ENCODE data around the gene HSP90AB1. TPM values are rescaled to one million over a fixed set of nuclear protein-coding genes. Genes with fewer than 3 reads are reported as not detected.
A peak's percentile ranks its signal among the peaks of the same experiment; 100 is the strongest.

The HSP90AB1 gene
- polyA plus RNA-seq, 1 of the 3 experiments (the other 2 are of a cell fraction) = 843 TPM

- TF ChIP-seq RXRA (IDR thresholded peaks at IDR 0.05; ENCODE audit: borderline replicate concordance, low read depth) (no peak), RAD21 (IDR thresholded peaks at IDR 0.05; ENCODE audit: low read length) (no peak), ZBTB33 (IDR thresholded peaks at IDR 0.05; ENCODE audit: borderline replicate concordance, low read depth) (no peak), CTCF (IDR thresholded peaks at IDR 0.05) (no peak), POLR2AphosphoS5 (IDR thresholded peaks at IDR 0.05; ENCODE audit: low read depth, low read length) (no peak), RFX5 (IDR thresholded peaks at IDR 0.05; ENCODE audit: low read length) (no peak), MXI1 (IDR thresholded peaks at IDR 0.05; ENCODE audit: low read depth, low read length) (no peak), MAX (IDR thresholded peaks at IDR 0.05; ENCODE audit: low read depth) (no peak), TCF12 (IDR thresholded peaks at IDR 0.05) (no peak), SMC3 (IDR thresholded peaks at IDR 0.05; ENCODE audit: low read depth, low read length) (no peak), RCOR1 (IDR thresholded peaks at IDR 0.05; ENCODE audit: low read length) (no peak), PBX3 (IDR thresholded peaks at IDR 0.05) (no peak), FOSL2 (IDR thresholded peaks at IDR 0.05; ENCODE audit: borderline replicate concordance, low read depth) (no peak)
Measured at GRCh38 chr6:44284867-44285266, 38.0 kb downstream of the HSP90AB1 start (continued).

- 74% methylated on average over 16 of the region's 25 CpGs for whole genome bisulfite sequencing (ENCODE audit: low lambda C conversion rate)
- CTCF ChIA-PET = interaction anchor here (0.6 to 1.5 kb wide), 3 partner anchors 21 to 188 kb away, joined by 3 read pairs; partner anchors contain the start of gene AARS2
Measured at GRCh38 chr6:44285552-44286284, 38.8 kb downstream of the HSP90AB1 start.

More at GRCh38 chr6:44285552-44286284, 38.8 kb downstream of the HSP90AB1 start:
- Histone ChIP-seq H3K79me2 (ENCODE audit: insufficient read depth) (no peaks in the 10 kb centered on the region), H3K27me3 (ENCODE audit: insufficient read depth) (peaks cover 10% of the 10 kb centered on the region), H3K27ac (ENCODE audit: low read depth in 2 of 2, low read length in 1 of 2) (no peak overlapping the region), H3K9ac (no peak overlapping the region), H3K4me3 (ENCODE audit: low read depth in 2 of 2, low read length in 1 of 2) (no peak overlapping the region), H3K4me1 (ENCODE audit: control insufficient read depth in 1 of 2, insufficient read depth in 2 of 2, low read depth in 1 of 2, low read length in 1 of 2) (peaks cover 0 to 8% of the 10 kb centered on the region in 2 experiments; a peak in 1 of 4 replicates), H3K36me3 (replicated peaks in 1 of 2; ENCODE audit: control insufficient read depth in 1 of 2, insufficient read depth in 2 of 2, low read length in 1 of 2) (no peaks in the 10 kb centered on the region), H4K20me1 (ENCODE audit: insufficient read depth) (no peaks in the 10 kb centered on the region), H2AFZ (ENCODE audit: low read depth) (no peak overlapping the region), H3F3A (replicated peaks; ENCODE audit: insufficient read depth) (no peaks in the 10 kb centered on the region), H3K9me3 (no peaks in the 10 kb centered on the region), H3K9me2 (no peaks in the 10 kb centered on the region), H3K4me2 (no peak overlapping the region)
- DNase-seq = no peak
- TF ChIP-seq EP300 (IDR thresholded peaks at IDR 0.05; ENCODE audit: borderline replicate concordance in 1 of 2, low read depth in 1 of 2, low read length in 1 of 2) = no peak
- no peak for TF ChIP-seq MXI1 (IDR thresholded peaks at IDR 0.05; ENCODE audit: low read depth, low read length)
- peak; percentile 96 for TF ChIP-seq REST (IDR thresholded peaks at IDR 0.05; ENCODE audit: low read depth, low read length)
- TF ChIP-seq FOXJ3 (CRISPR knock-in tag; IDR thresholded peaks at IDR 0.05) = no peak
- no peak for TF ChIP-seq MAX (IDR thresholded peaks at IDR 0.05; ENCODE audit: low read depth)
- no peak for TF ChIP-seq SMC3 (IDR thresholded peaks at IDR 0.05; ENCODE audit: low read depth, low read length)
- POLR2A ChIA-PET = no interaction called here

Measured in SK-N-SH (cell line).